GM10266 (cell line): ENCODE measurements around the gene AKAP13.
A peak's percentile ranks its signal among the peaks of the same experiment; 100 is the strongest.

Experiments
- DNase-seq: peaks from one replicate; pipeline ENCODE4 v3.0.0; 2012; ENCODE audit errors: extremely low spot score
- TF ChIP-seq, protein P1 (sequence below): IDR thresholded peaks from 2 replicates; pipeline ENCODE4 v1.5.1; 2012; ENCODE audit warnings: mild to moderate bottlenecking, low read depth; ENCODE audit not compliant: control insufficient read depth, insufficient read depth; ENCODE audit errors: missing control alignments

AKAP13 gene

DNA sequence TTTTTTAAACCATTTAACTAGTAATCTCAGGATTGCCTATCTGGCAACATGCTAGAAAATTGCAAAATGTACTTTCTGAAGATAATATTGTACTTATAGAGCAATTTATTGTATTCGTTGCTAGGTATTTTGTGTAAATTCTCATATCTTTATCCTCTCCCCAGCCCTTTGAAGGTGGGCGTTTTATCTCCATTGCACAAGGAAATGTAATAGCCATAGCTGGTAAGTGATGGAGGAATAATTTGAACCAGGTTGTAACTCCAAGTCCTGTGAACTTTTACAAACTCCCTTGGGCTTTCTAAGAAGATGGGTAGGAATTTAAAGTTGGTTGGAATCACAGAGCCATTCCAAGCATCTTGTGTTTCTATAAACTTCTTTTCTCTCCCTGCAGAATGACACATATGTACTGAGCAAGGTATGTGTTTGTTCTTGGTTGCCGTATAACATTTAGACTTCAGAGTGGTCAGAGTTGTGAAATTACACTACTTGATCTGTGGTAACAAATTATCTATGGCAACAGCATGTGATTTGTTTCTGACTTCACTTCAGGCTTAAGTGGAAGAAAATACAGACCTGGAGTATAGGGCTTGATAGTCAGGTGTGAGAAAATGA, 170.9 kb downstream of the AKAP13 start:
- TF ChIP-seq, protein P1, sequence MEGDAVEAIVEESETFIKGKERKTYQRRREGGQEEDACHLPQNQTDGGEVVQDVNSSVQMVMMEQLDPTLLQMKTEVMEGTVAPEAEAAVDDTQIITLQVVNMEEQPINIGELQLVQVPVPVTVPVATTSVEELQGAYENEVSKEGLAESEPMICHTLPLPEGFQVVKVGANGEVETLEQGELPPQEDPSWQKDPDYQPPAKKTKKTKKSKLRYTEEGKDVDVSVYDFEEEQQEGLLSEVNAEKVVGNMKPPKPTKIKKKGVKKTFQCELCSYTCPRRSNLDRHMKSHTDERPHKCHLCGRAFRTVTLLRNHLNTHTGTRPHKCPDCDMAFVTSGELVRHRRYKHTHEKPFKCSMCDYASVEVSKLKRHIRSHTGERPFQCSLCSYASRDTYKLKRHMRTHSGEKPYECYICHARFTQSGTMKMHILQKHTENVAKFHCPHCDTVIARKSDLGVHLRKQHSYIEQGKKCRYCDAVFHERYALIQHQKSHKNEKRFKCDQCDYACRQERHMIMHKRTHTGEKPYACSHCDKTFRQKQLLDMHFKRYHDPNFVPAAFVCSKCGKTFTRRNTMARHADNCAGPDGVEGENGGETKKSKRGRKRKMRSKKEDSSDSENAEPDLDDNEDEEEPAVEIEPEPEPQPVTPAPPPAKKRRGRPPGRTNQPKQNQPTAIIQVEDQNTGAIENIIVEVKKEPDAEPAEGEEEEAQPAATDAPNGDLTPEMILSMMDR: no peak
- DNase-seq: no peak

DNA sequence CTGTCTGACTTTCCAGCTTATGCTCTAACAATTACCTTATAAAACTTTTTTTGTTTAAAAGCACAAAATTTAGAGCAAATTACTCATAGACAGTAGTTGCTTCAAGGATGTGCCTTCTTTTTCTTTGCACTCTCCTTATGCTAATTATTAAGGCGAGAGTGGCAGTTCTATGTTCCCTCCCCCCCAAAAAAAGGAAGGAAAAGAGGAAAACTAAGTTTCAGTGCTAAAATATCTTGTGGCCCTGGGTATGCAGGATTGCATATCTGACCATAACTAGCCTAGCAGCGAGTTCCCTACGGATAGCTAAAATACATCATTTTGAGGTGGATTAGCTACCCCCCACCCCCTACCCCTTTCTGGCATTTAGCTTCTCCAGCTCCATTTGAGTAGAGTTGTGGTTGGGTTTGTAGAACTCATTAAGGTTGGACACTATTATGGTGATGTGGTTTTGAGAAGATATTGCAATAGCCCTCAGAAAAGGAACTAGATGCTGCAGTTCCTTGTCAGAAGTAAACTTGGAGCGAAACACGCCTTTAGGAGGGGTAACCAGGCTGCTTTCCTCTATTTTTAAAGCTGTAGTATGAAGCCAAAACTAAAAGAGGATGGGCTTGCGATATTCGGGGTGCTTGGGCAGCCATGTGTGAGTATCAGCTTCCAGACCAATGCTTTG, 174.6 kb downstream of the AKAP13 start:
- DNase-seq: peak; percentile 10
- TF ChIP-seq, protein P1: no peak

DNA sequence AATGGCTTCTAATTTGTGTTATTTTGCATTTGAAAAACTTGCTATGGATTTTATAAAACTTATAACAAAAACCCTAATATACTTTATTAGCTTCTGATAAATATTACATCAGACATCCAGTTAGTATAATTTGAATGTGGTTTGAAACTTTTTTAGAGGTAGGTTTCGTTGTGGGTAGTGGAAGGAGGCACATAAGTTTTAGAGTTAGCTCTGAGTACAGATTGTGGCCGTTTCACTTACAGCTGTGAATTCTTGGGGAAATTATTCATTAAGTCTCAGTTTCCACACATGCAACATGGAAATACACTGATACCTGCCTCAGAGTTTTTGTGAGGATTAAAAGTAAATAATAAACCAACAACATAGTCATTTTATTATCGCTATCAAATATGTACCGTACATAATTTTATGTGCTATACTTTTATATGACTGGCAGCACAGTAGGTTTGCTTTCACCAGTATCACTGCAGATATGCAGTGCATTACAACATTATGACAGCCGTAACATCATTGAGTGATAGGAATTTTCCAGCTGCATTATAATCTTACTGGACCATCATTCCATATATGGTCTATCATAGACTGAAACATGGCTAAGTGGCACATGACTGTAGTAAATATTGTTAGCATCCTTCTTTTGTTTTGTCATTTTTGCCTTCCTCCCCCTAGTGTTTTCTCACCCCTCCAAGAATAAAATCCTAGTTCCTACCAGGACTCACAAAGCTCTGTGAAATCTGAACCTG, 175.6 kb downstream of the AKAP13 start:
- TF ChIP-seq, protein P1: no peak
- peak; percentile 14 for DNase-seq

DNA sequence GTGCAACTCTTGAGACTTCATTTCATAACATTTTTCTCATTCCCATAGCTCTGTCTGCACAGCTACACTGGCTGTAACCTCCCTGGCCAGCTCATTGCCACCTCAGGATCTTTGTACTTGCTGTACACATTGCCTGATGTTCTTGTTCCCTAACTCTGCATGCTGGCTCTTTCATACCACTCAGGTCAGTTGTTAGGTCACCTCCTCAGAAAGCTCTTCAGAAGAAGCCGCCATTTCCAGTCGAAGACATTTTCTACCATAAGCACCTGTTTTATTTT, 176.2 kb downstream of the AKAP13 start:
- TF ChIP-seq, protein P1: no peak
- DNase-seq: no peak

DNA sequence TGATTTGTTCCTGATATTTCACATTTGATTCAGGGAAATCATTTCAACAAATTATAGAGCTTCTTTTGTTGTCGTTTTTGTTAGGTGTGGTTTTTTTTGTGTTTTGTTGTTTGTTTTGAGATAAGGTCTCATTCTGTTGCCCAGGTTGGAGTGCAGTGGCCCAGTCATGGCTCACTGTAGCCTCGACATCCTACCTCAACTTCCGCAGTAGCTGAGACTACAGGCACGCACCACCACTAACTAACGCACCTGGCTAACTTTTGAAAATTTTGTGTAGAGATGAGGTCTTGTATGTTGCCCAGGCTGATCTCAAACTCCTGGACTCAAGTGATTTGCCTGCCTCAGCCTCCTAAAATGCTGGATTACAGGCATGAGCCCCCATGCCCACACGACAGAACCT, 177.0 kb downstream of the AKAP13 start:
- no peak for DNase-seq
- TF ChIP-seq, protein P1: no peak

DNA sequence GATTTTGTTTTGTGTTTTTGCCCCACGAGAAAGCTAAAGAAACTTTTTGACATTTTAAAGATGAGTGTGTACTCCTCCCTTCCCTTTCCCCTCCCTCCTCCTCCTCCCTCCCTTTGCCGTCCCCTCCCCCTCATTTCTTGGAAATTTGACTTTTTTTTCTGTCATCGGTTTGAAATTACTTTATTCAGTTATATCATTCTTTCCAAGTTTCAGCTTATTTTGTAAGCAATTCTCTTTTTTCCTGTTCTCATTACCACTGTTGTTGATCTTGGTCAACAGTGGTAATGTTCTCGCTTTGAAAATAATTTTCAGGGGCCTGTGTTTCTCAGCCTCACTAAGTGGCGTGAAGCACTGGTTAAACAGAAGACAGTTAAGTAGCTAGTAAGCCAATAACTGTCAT, 178.4 kb downstream of the AKAP13 start:
- TF ChIP-seq, protein P1: no peak
- DNase-seq: no peak

DNA sequence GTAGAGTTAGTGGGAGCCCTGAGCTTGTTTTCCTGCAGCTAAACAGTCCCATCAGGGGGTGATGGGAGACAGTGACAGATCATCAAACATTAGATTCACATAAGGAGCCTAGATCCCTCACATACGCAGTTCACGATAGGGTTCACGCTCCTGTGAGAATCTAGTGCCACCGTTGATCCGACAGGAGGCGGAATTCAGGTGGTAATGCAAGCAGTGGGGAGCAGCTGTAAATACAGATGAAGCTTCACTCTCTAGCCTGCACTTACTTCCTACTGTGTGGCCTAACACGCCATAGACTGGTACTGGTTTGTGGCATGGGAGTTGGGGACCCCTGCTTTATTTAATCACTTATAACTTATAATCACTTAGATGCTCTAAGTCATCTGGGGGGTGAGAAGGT, 179.1 kb downstream of the AKAP13 start:
- TF ChIP-seq, protein P1: no peak
- no peak for DNase-seq
